Activated naive CD4-positive, alpha-beta T cell treated with anti-CD3 and anti-CD28 coated beads, Interleukin-2, amount 50 U/mL, for 24 hours (primary cell): Measurements from ENCODE around the gene SLC18B1.

Experiments used
- H3K27ac Mint-ChIP-seq: one replicate; pipeline ENCODE4 v1.8.0; 2021; ENCODE audit warnings: mild to moderate bottlenecking, mixed read lengths
- H3K27me3 Mint-ChIP-seq: one replicate; pipeline ENCODE4 v1.8.0; 2021; ENCODE audit warnings: mixed read lengths
- H3K36me3 Mint-ChIP-seq: one replicate; pipeline ENCODE4 v1.8.0; 2021; ENCODE audit warnings: mixed read lengths
- H3K4me1 Mint-ChIP-seq: one replicate; pipeline ENCODE4 v1.8.0; 2021; ENCODE audit warnings: mixed read lengths
- H3K4me3 Mint-ChIP-seq: one replicate; pipeline ENCODE4 v1.8.0; 2021; ENCODE audit warnings: mild to moderate bottlenecking, mixed read lengths
- H3K9me3 Mint-ChIP-seq: one replicate; pipeline ENCODE4 v1.8.0; 2021; ENCODE audit warnings: mixed read lengths

Gene SLC18B1

GRCh38 chr6:132733814-132734213, 64.6 kb downstream of the SLC18B1 start:
- peaks cover 20% of the 10 kb centered on the region for H3K4me1 Mint-ChIP-seq
- H3K36me3 Mint-ChIP-seq = peaks cover 2% of the 10 kb centered on the region
- H3K9me3 Mint-ChIP-seq = peaks cover 9% of the 10 kb centered on the region
- no peak overlapping the region for H3K27ac Mint-ChIP-seq
- H3K4me3 Mint-ChIP-seq = no peak overlapping the region
- H3K27me3 Mint-ChIP-seq = no peaks in the 10 kb centered on the region

- H3K36me3 Mint-ChIP-seq = peaks cover 2% of the 10 kb centered on the region
- H3K9me3 Mint-ChIP-seq = peaks cover 3% of the 10 kb centered on the region
- H3K4me3 Mint-ChIP-seq = no peak overlapping the region
- H3K4me1 Mint-ChIP-seq = peaks cover 19% of the 10 kb centered on the region
- no peaks in the 10 kb centered on the region for H3K27me3 Mint-ChIP-seq
- no peak overlapping the region for H3K27ac Mint-ChIP-seq
Observed at GRCh38 chr6:132733283-132733682, 65.2 kb downstream of the SLC18B1 start.

GRCh38 chr6:132731086-132731485, 67.4 kb downstream of the SLC18B1 start:
- Mint-ChIP-seq H3K9me3 (no peaks in the 10 kb centered on the region), H3K4me1 (peaks cover 3% of the 10 kb centered on the region), H3K27ac (no peak overlapping the region), H3K4me3 (no peak overlapping the region), H3K36me3 (no peaks in the 10 kb centered on the region), H3K27me3 (no peaks in the 10 kb centered on the region)

DNA sequence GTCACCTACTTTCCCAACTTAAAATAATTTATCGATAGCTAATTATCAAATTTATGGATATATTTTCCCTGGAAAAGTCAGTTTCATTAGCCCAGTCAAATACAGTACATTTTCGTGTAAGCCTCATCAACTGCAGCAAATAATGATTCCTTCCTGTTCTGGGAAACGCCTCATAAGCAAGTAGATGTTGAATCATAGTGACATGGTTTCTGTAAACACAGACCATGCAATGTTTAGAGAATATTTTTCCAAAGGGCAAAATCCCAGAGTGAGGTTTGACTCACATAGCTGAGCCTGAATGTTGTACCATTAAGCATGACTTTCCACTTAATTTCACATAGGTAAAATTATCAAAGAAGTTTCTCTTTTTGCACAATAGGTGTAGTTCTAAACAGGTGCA, 67.9 kb downstream of the SLC18B1 start:
- no peak overlapping the region for H3K4me3 Mint-ChIP-seq
- H3K9me3 Mint-ChIP-seq = no peaks in the 10 kb centered on the region
- no peak overlapping the region for H3K27ac Mint-ChIP-seq
- no peaks in the 10 kb centered on the region for H3K36me3 Mint-ChIP-seq
- H3K27me3 Mint-ChIP-seq = no peaks in the 10 kb centered on the region
- H3K4me1 Mint-ChIP-seq = no peaks in the 10 kb centered on the region

DNA sequence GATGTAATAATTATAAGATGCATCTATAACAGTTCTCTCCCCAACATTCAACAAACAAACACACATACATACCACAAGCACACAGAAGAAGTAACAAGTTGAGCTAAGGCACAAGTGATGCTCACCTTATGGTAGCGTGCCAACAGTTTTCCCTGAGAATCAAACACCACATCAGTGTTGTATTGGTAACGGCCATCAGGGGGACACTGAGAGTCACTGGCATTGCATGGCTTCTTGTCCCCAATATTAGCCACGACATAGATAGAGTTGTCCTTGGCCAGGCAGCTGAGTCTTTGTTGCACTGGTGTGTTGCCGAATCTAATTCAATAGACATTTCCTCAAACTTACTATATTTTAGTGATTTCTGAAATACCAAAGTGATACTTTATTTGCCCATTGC, 69.8 kb downstream of the SLC18B1 start:
- Mint-ChIP-seq H3K9me3 (no peaks in the 10 kb centered on the region), H3K4me1 (no peaks in the 10 kb centered on the region), H3K27me3 (no peaks in the 10 kb centered on the region), H3K4me3 (no peak overlapping the region), H3K36me3 (no peaks in the 10 kb centered on the region), H3K27ac (no peak overlapping the region)

DNA sequence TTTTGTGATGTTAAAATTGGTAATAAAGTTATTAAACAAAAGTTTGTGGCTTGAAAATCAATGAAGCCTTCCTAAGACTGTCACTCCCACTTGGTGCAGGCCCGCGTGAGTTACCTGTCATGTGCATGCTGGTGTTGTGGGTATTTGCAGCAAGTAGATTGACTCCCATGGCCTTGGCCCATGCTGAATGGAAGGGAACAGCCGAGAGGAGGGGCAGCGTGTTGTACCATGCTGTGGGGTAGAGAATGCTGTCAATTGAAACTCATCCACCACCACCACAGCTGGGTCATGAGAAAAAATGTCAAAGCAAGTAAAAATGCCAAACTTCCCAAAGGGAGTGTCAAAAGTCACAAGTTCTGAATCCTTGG, 71.8 kb downstream of the SLC18B1 start:
- H3K27ac Mint-ChIP-seq = no peak overlapping the region
- peaks cover 5% of the 10 kb centered on the region for H3K36me3 Mint-ChIP-seq
- no peak overlapping the region for H3K4me3 Mint-ChIP-seq
- H3K4me1 Mint-ChIP-seq = no peaks in the 10 kb centered on the region
- H3K9me3 Mint-ChIP-seq = no peaks in the 10 kb centered on the region
- no peaks in the 10 kb centered on the region for H3K27me3 Mint-ChIP-seq

DNA sequence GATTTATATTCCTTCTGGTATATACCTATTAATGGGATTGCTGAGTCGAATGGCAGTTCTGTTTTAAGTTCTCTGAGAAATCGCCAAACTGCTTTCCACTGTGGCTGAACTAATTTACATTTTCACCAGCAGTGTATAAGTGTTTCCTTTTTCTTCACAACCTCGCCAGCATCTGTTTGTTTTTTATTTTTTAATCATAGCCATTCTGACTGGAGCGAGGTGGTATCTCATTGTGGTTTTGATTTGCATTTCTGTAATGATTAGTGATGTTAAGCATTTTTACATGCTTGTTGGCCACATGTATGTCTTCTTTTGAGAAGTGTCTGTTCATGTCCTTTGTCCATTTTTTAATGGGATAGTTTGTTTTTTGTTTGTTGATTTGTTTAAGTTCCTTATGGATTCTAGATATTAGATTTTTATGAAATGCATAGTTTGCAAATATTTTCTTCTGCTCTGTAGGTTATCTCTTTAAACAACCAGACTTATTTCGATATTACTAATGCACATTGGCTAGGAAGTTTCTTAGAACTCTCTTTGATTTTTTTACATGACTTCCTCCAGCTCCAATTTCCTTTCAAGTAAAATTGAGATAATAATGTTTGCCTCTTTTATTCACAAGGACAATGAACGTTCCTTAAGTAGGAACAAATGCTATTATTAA, 72.4 kb downstream of the SLC18B1 start:
- Mint-ChIP-seq H3K36me3 (peaks cover 5% of the 10 kb centered on the region), H3K9me3 (no peaks in the 10 kb centered on the region), H3K4me1 (no peaks in the 10 kb centered on the region), H3K27ac (no peak overlapping the region), H3K27me3 (no peaks in the 10 kb centered on the region), H3K4me3 (no peak overlapping the region)

DNA sequence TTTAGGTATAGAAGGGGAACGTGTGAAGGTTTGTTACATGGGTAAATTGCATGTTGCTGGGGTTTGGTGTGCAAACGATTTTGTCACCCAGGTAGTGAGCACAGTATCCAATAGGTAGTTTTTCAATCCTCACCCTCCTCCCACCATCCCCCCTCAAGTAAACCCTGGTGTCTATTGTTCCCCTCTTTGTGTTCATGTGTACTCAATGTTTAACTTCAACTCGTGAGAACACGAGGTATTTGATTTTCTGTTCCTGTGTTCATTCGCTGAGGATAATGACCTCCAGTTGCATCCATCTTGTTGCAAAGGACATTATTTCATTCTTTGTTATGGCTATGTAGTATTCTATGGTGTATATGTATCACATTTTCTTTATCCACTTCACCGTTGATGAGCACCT, 73.0 kb downstream of the SLC18B1 start:
- H3K36me3 Mint-ChIP-seq = peaks cover 5% of the 10 kb centered on the region
- no peak overlapping the region for H3K4me3 Mint-ChIP-seq
- no peak overlapping the region for H3K27ac Mint-ChIP-seq
- H3K27me3 Mint-ChIP-seq = no peaks in the 10 kb centered on the region
- no peaks in the 10 kb centered on the region for H3K4me1 Mint-ChIP-seq
- no peaks in the 10 kb centered on the region for H3K9me3 Mint-ChIP-seq

GRCh38 chr6:132719736-132720448, 78.5 kb downstream of the SLC18B1 start:
- H3K27ac Mint-ChIP-seq = no peak overlapping the region
- no peaks in the 10 kb centered on the region for H3K9me3 Mint-ChIP-seq
- peaks cover 5% of the 10 kb centered on the region for H3K27me3 Mint-ChIP-seq
- peaks cover 5% of the 10 kb centered on the region for H3K36me3 Mint-ChIP-seq
- H3K4me1 Mint-ChIP-seq = no peaks in the 10 kb centered on the region
- H3K4me3 Mint-ChIP-seq = no peak overlapping the region
